ENCODE results near the gene MAP1LC3B. TPM values are rescaled to one million over a fixed set of nuclear protein-coding genes. Genes with fewer than 3 reads are reported as not detected.

The MAP1LC3B gene
- total and polyA plus RNA-seq, 2 of the 8 experiments (the other 6 are each of a cell fraction or from before 2014, with no cell fraction given): 29.5 to 48.5 TPM

GRCh38 chr16:87425941-87426340 is 33.8 kb downstream of the MAP1LC3B start (continued):
- no peak for TF ChIP-seq SP4 (IDR thresholded peaks at IDR 0.05; ENCODE audit: low read length)
- TF ChIP-seq TBP (IDR thresholded peaks at IDR 0.05; ENCODE audit: low read depth, low read length): no peak
- TF ChIP-seq CTBP2 (IDR thresholded peaks at IDR 0.05; ENCODE audit: borderline replicate concordance, insufficient read depth, insufficient read length, low read length): no peak
- TF ChIP-seq NRF1 (IDR thresholded peaks at IDR 0.05; ENCODE audit: low read depth, low read length): no peak
